HEK293 (cell line): ENCODE results near the gene ME3.

Experiments used
- CTCF ChIA-PET: fragments of 350-600 bp; formaldehyde crosslinking; extraction: SDS; loops from one replicate; lab custom pipeline; 2021; ENCODE audit warnings: antibody characterized with exemption; lab: Yijun Ruan, JAX
- POLR2A ChIA-PET: fragments of 300-600 bp; formaldehyde crosslinking; extraction: SDS; loops from one replicate; lab custom pipeline; 2020; ENCODE audit warnings: antibody characterized with exemption, inconsistent platforms; lab: Yijun Ruan, JAX
- H3K27ac ChIP-seq: fragments of 200-500 bp; sonication (Bioruptor generic); 2 replicates; pipeline ENCODE4 v1.5.1; 2014; ENCODE audit warnings: low read depth, low read length, control low read depth, inconsistent platforms; ENCODE audit errors: extremely low read depth
- H3K36me3 ChIP-seq, 2 experiments: fragments of 200-500 bp in 1 of 2; sonication (Bioruptor generic) in 1 of 2; 1 replicate in 1 of 2; 2 replicates in 1 of 2; pipeline ENCODE4 v1.5.1; 2014 to 2017; ENCODE audit warnings: inconsistent platforms in 2 of 2, low read length in 2 of 2; ENCODE audit not compliant: control insufficient read depth in 2 of 2, insufficient read depth in 1 of 2
- H3K4me1 ChIP-seq: fragments of 200-500 bp; sonication (Bioruptor generic); 2 replicates; pipeline ENCODE4 v1.5.1; 2014; ENCODE audit warnings: mild to moderate bottlenecking, low read length, inconsistent platforms; ENCODE audit not compliant: control insufficient read depth, insufficient read depth
- H3K4me3 ChIP-seq: 2 replicates; pipeline ENCODE4 v1.5.1; 2011; ENCODE audit warnings: low read depth, mild to moderate bottlenecking, control low read depth, low read length, moderate library complexity
- H3K9me3 ChIP-seq: fragments of 200-500 bp; sonication (Bioruptor generic); 2 replicates; pipeline ENCODE4 v1.5.1; 2014; ENCODE audit warnings: low read depth, low read length, inconsistent platforms; ENCODE audit not compliant: control insufficient read depth, insufficient read depth
- BCL11A ChIP-seq: fragments of 450-650 bp; formaldehyde crosslinking; IDR thresholded peaks from 2 replicates; pipeline ENCODE4 v1.5.1; 2016; ENCODE audit warnings: low read depth, missing biosample characterization, missing genetic modification characterization
- KLF1 ChIP-seq: fragments of 450-650 bp; formaldehyde crosslinking; IDR thresholded peaks from 2 replicates; pipeline ENCODE4 v1.5.1; 2016; ENCODE audit warnings: missing biosample characterization, missing genetic modification characterization
- PATZ1 ChIP-seq: fragments of 450-650 bp; formaldehyde crosslinking; IDR thresholded peaks from 2 replicates; pipeline ENCODE4 v1.5.1; 2016; ENCODE audit warnings: missing biosample characterization, missing genetic modification characterization
- PRDM6 ChIP-seq: fragments of 450-650 bp; formaldehyde crosslinking; IDR thresholded peaks from 2 replicates; pipeline ENCODE4 v1.5.1; 2017; ENCODE audit warnings: missing biosample characterization, missing genetic modification characterization
- REST ChIP-seq: fragments of 450-650 bp; formaldehyde crosslinking; IDR thresholded peaks from 2 replicates; pipeline ENCODE4 v1.5.1; 2016; ENCODE audit warnings: missing biosample characterization, missing genetic modification characterization
- SP3 ChIP-seq: fragments of 450-650 bp; formaldehyde crosslinking; IDR thresholded peaks from 2 replicates; pipeline ENCODE4 v1.5.1; 2016; ENCODE audit warnings: missing biosample characterization, missing genetic modification characterization
- ZFP41 ChIP-seq: fragments of 450-650 bp; formaldehyde crosslinking; IDR thresholded peaks from 2 replicates; pipeline ENCODE4 v1.5.1; 2016; ENCODE audit warnings: missing biosample characterization, missing genetic modification characterization, borderline replicate concordance
- ZFP69B ChIP-seq: fragments of 450-650 bp; formaldehyde crosslinking; IDR thresholded peaks from 2 replicates; pipeline ENCODE4 v1.5.1; 2016; ENCODE audit warnings: missing biosample characterization, missing genetic modification characterization
- ZNF266 ChIP-seq: fragments of 450-650 bp; formaldehyde crosslinking; IDR thresholded peaks from 2 replicates; pipeline ENCODE4 v1.5.1; 2016; ENCODE audit warnings: missing biosample characterization, missing genetic modification characterization, low read depth
- ZNF398 ChIP-seq: fragments of 450-650 bp; formaldehyde crosslinking; IDR thresholded peaks from 2 replicates; pipeline ENCODE4 v1.5.1; 2017; ENCODE audit warnings: missing biosample characterization, missing genetic modification characterization
- ZNF449 ChIP-seq: fragments of 450-650 bp; formaldehyde crosslinking; IDR thresholded peaks from 2 replicates; pipeline ENCODE4 v1.5.1; 2017; ENCODE audit warnings: missing biosample characterization, mild to moderate bottlenecking, missing genetic modification characterization, moderate library complexity
- ZNF518A ChIP-seq: fragments of 450-650 bp; formaldehyde crosslinking; conservative IDR thresholded peaks from 2 replicates; pipeline ENCODE4 v1.5.1; 2016; ENCODE audit warnings: low read depth, missing biosample characterization, missing genetic modification characterization
- ZNF558 ChIP-seq: fragments of 450-650 bp; formaldehyde crosslinking; IDR thresholded peaks from 2 replicates; pipeline ENCODE4 v1.5.1; 2016; ENCODE audit warnings: missing biosample characterization, missing genetic modification characterization
- ZNF624 ChIP-seq: fragments of 450-650 bp; formaldehyde crosslinking; IDR thresholded peaks from 2 replicates; pipeline ENCODE4 v1.5.1; 2017; ENCODE audit warnings: missing biosample characterization, missing genetic modification characterization
- ZNF791 ChIP-seq: fragments of 450-650 bp; formaldehyde crosslinking; IDR thresholded peaks from 2 replicates; pipeline ENCODE4 v1.5.1; 2016; ENCODE audit warnings: missing biosample characterization, missing genetic modification characterization
- ZSCAN23 ChIP-seq: fragments of 450-650 bp; formaldehyde crosslinking; IDR thresholded peaks from 2 replicates; pipeline ENCODE4 v1.5.1; 2016; ENCODE audit warnings: missing biosample characterization, missing genetic modification characterization

ME3 gene

GRCh38 chr11:86606270-86606835 is 66.1 kb downstream of the ME3 start (continued):
- TF ChIP-seq REST (tag by site-specific recombination) = no peak

- POLR2A ChIA-PET = no interaction called here
- no peaks in the 10 kb centered on the region for H3K36me3 ChIP-seq
- H3K4me3 ChIP-seq = no peak overlapping the region
- no peak overlapping the region for H3K27ac ChIP-seq
- H3K9me3 ChIP-seq = no peaks in the 10 kb centered on the region
- 0 out of 2 replicates have a peak, but pooled peaks cover 5% of the 10 kb centered on the region for H3K4me1 ChIP-seq
- CTCF ChIA-PET = interaction anchor here (0.6 to 6.4 kb wide), 6 partner anchors 9 to 43 kb away, joined by 3 to 48 read pairs (median 3); no protein-coding TSS in a partner anchor
- TF ChIP-seq ZNF266 (tag by site-specific recombination) (no peak), ZNF518A (tag by site-specific recombination) (no peak), ZNF398 (tag by site-specific recombination) (no peak), BCL11A (tag by site-specific recombination) (no peak), ZNF624 (tag by site-specific recombination) (no peak), SP3 (no peak), ZFP69B (tag by site-specific recombination) (no peak), ZNF558 (tag by site-specific recombination) (no peak), PRDM6 (tag by site-specific recombination) (no peak), PATZ1 (no peak), ZSCAN23 (tag by site-specific recombination) (no peak), KLF1 (tag by site-specific recombination) (no peak), ZFP41 (tag by site-specific recombination) (no peak), ZNF791 (tag by site-specific recombination) (no peak), ZNF449 (tag by site-specific recombination) (no peak)
- TF ChIP-seq, all 188 proteins: peak for 0
These were observed 75.4 kb downstream of the ME3 start for GRCh38 chr11:86596861-86597586.
